ENCODE data around the gene ISOC2.

Gene ISOC2

DNA sequence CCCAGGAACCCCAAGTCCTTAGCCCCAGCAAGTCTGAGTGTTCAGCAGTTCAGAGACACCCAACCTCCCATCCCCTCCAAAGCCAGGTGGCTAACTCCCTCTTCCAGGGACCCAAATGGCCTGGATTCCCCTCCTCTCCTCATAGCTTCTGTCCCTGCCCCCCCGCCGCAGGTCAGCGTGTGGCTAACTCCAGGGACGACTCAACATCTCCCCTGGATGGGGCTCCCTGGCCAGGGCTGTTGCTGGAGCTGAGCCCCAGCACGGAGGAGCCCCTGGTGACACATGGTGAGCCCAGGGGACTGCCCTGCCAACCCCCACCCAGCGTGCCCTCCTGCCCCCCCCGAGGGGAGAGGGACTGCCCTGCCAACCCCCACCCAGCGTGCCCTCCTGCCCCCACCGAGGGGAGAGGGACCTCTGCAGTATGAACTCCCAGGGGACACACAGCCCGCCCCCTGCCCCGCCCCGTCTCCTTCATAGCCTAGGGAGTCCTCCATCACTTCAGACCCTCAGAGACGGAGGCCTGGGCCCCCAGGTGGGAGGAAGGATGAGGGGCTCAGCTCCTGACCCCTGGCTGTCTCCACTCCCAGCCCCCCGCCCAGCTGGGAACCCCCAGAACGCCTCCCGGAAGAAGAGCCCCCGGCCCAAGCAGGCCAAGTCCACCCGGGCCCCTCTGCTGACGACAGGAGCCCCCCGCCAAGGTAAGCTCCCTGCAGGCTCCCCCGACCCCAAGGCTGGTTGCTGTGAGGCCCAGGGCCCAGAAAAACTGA lies 28.5 kb upstream of the ISOC2 start:
- DNase-seq (ENCODE audit: low spot score) = no peak

DNA sequence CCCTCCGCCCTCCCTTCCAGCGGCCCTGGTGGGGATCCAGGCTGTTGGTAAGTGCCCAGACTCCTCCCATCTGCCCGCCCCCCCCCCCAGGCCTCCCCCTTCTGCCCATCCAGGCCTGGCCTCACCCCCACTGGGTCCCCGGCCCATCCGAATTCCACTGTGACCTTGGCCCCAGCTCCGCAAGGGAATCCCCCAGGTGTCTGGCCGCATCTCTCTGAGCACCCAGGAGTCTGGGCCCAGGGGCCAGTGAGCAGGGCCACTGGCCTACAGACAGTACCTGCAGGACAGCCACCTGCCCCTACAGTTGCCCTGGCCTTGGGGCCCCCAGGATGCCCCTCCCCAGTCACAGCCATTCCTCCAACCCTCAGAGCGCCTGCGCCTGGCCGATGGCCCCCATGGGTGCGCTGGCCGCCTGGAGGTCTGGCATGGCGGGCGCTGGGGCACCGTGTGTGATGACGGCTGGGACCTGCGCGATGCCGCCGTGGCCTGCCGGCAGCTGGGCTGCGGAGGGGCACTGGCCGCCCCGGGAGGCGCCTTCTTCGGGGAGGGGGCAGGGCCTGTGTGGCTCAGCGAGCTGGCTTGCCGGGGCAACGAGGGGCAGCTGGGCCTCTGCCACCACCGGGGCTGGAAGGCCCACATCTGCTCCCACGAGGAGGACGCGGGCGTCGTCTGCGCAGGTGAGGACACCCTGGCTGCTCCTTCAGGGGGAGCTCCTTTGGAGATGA lies 27.7 kb upstream of the ISOC2 start:
- no peak for DNase-seq (ENCODE audit: low spot score)

DNA sequence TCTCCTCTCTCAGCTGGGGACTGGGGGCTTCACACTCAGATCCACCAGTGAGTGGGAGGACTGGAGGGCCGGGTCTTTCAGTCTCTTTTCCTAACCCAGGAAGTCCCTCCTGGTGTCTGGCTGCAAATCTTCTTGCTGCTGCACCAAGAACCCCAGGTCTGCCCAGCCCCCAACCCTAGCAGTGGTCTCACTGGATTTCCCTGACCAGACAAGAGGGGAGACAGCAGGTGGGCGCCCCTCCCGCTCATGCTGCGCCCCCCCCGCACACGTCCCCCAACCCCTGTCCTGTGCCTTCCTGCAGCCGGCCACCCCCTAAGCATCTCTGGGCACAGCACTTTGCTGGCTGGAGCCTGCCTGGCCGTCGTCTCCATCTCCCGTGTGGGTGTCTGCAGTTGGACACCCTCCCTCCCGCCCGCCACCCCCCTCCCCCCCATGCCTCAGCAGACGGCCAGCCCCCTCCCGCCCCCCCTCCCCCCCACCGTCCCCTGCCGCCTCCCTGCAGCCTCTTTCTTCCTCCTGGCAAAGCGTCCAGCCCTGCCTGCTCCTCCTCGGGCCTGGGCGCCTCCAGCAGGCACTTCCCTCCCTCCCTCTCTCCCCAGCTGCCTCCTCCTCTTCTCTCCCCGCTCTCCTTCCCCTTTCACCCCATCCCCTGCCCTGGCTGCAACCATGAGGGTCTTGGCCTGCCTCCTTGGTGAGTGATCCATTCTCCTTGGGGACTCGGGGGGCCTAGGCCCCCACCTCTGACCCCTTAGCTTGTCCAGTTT lies 26.7 kb upstream of the ISOC2 start, which contains the start of gene SSC5D:
Gene SSC5D, plus strand, starts transcription at position 513 of the 764 bp plus-strand sequence. Its CDS starts 154 bp downstream, at position 667.
- DNase-seq (ENCODE audit: low spot score) = no peak

DNA sequence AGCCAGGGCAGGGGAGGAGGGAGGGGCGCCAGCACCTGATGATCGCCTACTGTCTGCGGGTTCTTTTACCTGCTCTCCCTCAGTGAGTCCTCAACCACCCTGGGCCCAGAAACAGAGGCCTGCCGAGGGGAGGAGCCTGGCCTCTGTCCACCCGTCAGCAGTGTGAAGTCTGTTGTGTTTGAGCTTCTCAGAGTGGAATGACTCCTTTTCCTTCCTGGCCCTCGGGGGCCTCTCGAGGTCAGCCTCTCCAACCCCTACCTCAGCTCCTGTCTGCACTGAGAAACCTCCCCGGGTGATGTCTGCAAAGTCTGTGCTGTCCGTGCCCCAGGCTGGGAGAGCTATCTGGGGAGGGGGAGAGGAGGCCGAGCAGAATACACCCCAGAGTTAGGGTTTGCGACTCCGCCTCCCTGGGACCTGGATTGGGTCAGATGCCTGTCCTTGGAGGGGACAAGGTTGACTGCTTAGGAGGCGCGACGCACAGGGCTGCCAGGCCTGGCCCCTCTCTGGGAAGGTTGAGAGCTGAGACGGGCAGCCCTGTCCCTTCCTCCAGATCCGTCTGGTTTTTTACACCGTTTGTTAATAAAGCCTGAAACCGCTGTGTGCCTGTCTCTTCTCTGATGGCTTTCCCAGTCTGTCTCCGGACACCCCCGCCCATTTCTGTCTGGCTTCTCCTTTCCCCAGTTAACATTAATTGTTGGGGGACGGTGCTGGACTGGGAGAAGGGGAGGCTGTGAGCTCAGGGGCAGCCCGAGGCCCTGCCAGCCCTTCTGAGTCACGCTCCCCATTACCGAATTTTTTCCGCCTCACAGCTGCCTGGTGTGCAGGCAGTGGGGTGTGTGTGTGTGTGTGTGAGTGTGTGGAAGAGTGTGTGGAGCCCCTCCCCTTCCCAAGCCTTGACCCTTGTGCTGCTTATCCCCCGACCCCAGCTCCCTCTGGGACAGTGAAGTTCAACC lies 25.8 kb upstream of the ISOC2 start:
- no peak for DNase-seq (ENCODE audit: low spot score)

DNA sequence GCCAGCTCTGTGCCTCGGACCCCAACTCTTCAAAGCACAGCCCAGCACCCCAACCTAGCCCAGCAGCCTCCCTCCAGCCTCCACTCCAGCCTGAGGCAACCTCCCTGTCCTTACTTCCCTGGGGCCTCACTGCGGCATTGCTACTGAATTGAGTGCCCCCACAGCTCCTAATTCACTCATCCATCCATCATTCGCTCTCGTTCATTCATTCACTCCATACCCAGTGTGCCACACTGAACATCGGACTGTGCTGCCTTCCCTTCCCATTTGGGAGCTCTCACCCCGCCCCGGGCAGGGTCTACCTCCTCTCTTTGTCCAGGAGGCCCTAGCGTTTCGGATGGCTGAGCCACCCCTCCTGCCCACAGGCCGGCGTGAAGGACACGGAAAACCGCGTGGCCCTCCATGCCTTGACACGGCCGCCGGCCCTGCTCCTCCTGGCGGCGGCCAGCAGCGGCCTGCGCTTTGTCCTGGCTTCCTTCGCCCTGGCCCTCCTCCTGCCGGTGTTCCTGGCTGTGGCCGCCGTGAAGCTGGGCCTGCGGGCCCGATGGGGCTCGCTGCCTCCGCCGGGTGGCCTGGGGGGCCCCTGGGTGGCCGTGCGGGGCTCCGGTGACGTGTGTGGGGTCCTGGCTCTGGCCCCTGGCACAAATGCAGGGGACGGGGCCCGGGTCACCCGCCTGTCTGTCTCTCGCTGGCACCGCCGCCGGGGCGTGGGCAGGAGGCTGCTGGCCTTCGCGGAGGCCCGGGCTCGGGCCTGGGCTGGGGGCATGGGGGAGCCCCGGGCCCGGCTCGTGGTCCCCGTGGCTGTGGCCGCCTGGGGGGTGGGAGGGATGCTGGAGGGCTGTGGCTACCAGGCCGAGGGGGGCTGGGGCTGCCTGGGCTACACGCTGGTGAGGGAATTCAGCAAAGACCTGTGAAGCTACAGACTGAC lies 24.9 kb upstream of the ISOC2 start:
- DNase-seq (ENCODE audit: low spot score) = no peak

DNA sequence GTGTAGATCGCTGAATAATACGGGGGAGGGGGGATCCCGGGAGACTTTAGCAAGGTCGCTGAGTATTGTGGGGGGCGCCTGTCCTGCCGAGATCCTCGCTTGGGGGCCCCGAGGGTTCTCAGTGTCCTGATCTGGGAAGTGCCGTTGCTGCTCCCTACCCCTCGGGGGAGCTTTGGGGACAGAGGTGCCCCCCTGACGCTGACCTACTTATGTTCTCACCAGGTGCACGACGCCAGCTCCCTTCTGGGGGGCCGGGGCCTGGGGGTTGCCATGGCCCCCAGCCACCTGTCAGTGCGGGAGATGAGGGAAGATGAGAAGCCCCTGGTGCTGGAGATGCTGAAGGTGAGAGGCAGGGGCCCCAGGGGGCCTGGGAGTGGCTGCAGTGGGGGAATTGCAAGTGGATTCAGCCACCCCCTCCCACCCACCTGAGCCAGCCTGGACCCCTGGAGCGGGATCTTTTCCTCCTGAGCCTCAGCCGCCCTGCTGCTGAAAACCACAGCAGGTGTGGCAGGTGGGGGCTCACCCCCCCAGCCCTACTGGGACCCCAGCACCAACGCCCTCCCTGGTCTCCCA lies 24.1 kb upstream of the ISOC2 start:
- no peak for DNase-seq (ENCODE audit: low spot score)

DNA sequence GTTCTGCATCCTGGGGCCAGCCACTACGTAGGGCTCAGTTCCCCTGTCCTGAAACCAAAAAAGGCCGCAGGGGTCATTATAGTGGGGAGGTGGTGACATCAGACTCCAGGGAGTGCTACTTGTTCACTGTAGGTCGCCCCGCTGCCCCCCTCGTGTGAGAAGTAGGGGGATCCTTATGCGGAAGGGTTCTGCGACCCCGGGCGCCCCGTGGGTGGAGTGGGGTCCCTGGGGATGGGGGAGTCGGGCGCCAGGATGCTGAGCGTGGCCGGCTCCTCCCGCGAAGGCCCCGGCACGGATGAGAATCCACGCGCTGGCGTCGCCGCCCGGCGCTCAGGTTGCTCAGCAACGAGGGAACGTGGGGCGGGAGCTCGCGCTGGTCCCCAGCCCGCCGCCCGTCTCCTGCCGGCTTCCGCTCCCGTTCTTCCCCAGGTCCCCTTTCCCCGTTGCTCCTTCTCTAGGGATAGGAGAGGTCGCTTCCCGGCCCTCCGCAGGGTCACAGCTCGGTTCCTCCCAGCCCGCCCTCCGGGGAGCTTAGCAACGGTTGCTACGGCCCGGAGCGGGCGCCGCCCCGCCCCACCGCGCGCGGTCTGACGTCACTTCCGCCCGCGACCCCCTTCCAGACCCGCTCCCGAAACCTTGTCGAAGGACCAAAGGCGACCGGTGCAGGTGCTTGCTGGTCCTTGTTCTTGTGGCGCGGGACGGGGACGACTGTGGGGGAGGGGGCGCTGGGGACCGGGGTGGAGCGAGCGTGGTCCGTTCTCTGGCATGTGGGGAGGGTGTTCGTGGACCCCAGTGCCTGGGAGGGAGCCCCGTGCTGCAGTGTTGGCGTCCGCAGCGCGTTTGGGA lies 23.4 kb upstream of the ISOC2 start, which contains the start of gene NAT14:
Gene NAT14, plus strand, starts transcription at position 596 of the 846 bp plus-strand sequence. CDS start 521 bp downstream, outside the sequence.
- DNase-seq (ENCODE audit: low spot score) = peak; percentile 98

DNA sequence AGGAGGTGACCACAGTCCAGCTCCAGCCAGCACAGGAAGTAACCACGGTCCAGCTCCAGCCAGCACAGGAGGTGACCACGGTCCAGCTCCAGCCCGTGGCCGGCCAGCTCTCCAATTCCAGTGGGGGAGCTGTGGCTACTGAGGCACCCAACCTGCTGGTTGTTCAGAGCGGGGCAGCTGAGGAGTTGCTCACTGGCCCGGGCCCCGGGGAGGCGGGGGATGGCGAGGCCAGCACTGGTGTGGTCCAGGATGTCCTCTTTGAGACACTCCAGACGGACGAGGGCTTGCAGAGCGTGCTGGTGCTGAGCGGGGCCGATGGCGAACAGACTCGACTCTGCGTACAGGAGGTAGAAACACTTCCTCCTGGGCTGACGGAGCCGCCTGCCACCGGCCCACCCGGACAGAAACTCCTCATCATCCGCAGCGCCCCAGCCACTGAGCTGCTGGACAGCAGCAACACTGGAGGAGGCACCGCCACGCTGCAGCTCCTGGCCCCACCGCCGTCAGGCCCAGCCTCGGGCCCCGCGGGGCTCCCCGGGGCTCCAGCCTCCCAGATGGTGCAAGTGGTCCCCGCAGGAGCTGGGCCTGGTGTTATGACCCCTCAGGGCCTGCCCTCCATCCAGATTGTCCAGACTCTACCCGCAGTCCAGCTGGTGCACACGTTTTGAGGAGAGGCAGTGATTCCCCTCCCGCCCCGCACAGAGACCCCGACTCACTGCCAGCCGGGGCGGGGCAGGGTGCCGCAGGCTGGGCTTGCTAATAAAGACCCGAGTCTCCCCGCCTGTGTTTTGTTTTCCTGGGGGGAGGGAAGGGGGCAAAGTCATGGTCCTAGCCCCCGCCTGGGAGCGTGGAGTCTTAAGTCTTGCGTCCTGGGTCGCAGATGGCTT lies 22.5 kb upstream of the ISOC2 start:
- DNase-seq (ENCODE audit: low spot score) = no peak

DNA sequence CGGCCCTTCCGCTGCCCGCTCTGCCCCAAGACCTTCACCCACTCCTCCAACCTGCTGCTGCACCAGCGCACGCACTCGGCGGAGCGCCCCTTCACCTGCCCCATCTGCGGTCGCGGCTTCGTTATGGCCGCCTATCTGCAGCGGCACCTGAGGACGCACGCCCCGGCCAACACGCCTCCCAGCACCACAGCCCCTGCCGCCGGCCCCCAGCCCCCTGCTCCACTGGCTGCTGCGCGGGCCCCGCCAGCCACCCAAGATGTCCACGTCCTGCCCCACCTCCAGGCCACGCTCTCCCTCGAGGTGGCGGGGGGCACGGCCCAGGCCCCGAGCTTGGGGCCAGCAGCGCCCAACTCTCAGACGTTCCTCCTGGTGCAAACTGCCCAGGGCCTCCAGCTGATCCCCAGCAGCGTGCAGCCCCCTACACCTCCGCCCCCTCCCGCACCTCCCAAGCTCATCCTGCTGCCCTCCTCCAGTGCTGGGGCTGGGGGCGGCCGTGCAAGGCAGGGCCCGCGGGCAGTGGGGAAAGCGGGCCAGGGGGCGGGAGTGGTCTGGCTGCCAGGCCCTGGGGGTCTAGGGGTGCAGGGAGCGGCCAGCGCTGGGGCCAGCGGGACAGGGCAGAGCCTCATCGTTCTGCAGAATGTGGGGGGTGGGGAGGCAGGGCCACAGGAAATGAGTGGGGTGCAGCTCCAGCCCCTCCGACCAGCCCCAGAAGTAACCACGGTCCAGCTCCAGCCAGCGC lies 21.7 kb upstream of the ISOC2 start:
- no peak for DNase-seq (ENCODE audit: low spot score)

DNA sequence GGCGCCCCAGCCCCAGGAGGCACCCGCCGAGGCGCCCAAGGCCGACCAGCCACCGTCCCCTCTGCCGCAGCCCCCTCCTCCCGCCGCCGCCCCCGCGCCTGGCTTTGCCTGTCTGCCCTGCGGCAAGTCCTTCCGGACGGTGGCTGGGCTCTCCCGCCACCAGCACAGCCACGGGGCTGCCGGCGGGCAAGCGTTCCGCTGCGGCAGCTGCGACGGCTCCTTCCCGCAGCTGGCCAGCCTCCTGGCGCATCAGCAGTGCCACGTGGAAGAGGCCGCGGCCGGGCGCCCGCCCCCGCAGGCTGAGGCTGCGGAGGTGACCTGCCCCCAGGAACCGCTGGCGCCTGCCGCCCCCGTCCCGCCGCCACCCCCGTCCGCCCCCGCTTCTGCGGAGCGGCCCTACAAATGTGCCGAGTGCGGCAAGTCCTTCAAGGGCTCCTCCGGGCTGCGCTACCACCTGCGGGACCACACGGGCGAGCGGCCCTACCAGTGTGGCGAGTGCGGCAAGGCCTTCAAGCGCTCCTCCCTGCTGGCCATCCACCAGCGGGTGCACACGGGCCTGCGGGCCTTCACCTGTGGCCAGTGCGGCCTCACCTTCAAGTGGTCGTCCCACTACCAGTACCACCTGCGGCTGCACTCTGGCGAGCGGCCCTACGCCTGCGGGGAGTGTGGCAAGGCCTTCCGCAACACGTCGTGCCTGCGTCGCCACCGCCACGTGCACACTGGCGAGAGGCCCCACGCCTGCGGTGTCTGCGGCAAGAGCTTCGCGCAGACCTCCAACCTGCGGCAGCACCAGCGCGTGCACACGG lies 20.9 kb upstream of the ISOC2 start:
- DNase-seq (ENCODE audit: low spot score) = no peak

DNA sequence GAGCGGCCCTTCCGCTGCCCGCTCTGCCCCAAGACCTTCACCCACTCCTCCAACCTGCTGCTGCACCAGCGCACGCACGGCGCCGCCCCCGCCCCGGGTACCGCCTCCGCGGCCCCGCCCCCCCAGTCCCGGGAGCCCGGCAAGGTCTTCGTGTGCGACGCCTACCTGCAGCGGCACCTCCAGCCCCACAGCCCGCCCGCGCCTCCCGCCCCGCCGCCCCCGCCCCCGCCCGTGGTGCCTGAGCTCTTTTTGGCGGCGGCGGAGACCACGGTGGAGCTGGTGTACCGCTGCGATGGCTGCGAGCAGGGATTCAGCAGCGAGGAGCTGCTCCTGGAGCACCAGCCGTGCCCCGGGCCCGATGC lies 20.3 kb upstream of the ISOC2 start:
- DNase-seq (ENCODE audit: low spot score) = no peak

DNA sequence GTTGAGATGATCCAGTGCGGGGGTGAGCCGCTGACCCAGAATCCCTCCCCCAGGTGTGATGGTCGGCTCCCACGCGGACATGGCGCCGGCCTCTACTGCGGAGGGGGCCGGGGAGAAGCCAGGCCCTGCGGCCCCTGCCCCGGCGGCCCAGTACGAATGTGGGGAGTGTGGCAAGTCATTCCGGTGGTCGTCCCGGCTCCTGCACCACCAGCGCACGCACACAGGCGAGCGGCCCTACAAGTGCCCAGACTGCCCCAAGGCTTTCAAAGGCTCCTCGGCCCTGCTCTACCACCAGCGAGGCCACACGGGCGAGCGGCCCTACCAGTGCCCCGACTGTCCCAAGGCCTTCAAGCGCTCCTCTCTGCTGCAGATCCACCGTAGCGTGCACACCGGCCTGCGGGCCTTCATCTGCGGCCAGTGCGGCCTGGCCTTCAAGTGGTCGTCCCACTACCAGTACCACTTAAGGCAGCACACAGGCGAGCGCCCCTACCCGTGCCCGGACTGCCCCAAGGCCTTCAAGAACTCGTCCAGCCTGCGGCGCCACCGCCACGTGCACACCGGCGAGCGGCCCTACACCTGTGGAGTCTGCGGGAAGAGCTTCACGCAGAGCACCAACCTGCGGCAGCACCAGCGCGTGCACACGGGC lies 19.8 kb upstream of the ISOC2 start:
- DNase-seq (ENCODE audit: low spot score) = no peak

DNA sequence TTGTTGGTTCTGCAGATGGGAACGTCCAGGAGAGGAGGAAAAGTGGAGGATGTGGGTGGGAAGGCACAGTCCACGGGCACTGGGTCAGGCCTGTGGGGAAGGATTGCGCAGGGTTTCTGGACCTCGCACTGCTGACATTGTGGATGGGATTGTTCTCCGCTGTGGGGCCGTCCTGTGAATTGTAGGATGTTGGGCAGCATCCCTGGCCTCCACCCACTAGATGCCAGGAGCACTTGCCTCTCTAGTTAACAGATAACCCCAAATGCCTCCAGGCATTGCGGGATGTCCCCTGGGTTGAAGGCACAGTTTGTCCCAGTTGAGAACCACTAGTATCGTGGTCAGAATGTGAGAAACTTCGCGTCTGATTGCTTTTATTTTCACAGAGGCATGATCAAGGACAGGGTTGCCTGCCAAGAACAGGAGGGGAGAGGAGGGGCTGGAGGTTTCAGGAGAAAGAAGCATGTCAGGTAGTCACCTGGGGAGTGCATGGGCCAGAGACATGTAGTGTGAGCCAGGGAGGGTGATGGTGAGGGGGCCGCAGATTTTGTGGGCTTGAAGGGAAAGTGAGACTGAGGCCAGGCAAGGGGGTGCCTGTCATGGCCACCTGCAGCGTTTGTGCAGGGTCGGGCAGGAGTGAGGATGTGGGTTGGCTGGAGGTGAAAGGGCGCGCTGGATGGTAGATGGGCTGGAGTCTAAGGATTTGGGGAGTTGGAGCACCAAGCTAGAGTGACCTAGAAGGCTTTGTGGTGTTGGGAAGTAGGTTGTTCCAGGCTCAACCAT lies 18.2 kb upstream of the ISOC2 start:
- no peak for DNase-seq (ENCODE audit: low spot score)

DNA sequence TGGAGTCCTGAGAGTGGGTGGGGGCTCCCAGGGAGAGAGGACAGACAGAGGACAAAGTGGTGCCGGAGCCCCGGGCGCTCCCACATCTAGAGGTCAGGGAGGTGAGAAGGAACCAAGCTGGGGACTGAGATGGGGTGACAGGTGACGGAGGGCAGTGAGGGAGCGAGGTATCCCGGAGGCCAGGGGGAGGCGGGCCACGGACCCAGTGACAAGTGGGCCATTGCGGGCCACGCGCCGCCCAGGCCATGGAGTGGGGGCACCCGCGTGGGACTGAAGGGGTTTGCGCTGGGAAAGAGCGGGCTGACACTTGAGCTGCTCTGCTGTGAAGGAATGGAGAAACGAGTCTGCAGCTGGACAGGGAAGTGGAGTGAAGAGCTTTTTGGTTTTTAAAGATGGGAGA lies 17.6 kb upstream of the ISOC2 start:
- no peak for DNase-seq (ENCODE audit: low spot score)

DNA sequence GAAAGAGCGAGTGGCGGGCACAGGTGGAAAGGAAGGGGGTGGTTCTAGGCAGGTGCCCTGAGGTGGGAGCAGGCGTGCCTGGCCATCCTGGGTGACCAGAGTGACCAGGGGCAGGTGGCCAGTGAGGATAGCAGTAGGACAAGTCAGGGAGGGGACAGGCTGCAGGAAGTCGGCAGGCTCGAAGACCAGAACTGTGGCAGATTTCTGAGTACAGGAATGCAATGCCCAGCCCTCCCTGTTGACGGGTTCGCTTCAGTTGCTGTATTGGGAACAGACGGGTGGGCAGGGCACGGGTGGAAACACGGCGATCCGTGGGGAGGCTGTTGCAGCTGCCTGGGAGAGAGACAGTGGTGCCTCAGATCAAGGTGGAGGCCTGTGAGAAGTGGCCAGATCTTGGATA lies 16.9 kb upstream of the ISOC2 start:
- no peak for DNase-seq (ENCODE audit: low spot score)
